GM21723 (cell line): ENCODE results near the gene HIVEP2.
A peak's percentile ranks its signal among the peaks of the same experiment; 100 is the strongest.

Experiments used
- ATAC-seq: cut with Tn5 transposase; IDR thresholded peaks from one replicate; pipeline ENCODE4 v1.9.1; 2021; ENCODE audit warnings: mild to moderate bottlenecking, moderate library complexity; ENCODE audit not compliant: unreplicated experiment

Gene HIVEP2

DNA sequence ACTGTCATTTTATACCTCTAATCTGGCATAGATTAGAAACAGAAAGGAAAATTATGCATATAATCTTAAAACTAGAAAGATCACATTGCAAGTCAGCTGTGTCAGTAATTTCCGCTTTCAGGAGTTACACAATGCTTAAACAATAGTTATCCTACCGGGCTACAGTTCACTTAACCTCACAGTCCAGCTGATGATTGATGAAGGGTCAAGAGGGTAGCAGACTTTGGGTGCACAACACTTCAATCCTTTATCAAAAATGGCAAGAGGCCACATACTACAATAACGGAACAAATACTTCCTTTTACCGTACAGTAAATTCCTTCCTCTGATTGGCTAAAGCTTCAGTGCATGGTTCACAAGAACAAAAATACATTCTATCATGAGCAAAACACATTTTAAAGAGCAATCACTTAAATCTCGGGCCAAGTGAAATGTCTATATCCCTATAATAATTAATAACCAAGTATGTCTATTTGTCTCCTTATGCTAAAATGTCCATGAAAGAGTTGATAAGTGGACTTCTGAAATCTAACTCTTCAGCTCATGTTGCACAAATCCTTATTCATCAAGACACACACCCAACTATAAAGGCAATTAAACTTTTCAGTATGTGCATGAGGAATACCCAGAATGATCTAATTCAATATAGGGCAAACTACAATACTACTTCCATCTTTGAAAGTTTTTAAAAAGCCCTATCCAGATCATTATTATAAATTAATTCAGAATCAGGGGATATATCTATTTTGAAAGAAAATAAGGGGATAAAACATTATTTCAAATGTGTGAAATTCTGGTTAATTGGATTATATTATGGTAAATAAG lies 76.8 kb downstream of the HIVEP2 start:
- ATAC-seq = no peak

DNA sequence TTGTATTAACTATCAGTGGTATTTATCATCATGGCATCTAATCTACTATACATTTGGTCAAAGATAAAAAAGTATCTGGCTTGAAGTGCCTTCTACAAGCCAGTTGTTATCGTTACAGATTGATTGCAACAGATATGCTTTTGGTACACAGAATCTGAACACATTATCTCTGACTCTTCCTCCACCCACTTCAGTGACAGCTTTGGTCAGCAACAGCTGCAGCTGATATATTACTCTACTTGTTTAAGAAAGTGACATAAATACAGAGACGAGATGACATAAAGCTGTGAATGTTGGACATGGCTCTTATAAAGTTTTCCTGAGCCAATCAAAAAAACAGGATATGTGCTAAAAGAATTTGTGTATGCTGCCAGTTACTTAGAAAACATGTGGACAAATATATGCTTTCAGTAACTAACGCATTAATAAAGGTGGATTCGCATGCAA lies 77.6 kb downstream of the HIVEP2 start:
- no peak for ATAC-seq

GRCh38 chr6:142863981-142864380 lies 81.0 kb downstream of the HIVEP2 start:
- no peak for ATAC-seq

DNA sequence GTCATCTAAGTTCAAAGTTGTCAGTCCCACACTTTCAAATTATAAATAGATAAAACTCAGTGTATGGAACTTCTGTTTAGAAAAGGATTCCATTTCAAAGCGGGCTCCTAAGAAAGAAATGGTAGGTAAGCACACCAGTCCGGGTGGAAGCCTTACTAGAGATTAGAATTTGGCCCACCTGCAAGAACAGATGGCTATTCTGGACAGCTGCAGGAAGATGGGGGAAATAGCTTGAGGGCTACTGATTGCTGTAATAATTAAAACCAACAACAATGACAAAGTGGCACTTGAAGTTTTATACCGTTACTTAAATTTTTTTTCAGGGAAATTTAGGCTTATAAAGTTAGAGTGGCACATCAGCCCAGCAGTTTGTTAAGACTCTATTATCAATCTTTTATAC lies 83.3 kb downstream of the HIVEP2 start:
- no peak for ATAC-seq

GRCh38 chr6:142860498-142860897 lies 84.5 kb downstream of the HIVEP2 start:
- no peak for ATAC-seq

DNA sequence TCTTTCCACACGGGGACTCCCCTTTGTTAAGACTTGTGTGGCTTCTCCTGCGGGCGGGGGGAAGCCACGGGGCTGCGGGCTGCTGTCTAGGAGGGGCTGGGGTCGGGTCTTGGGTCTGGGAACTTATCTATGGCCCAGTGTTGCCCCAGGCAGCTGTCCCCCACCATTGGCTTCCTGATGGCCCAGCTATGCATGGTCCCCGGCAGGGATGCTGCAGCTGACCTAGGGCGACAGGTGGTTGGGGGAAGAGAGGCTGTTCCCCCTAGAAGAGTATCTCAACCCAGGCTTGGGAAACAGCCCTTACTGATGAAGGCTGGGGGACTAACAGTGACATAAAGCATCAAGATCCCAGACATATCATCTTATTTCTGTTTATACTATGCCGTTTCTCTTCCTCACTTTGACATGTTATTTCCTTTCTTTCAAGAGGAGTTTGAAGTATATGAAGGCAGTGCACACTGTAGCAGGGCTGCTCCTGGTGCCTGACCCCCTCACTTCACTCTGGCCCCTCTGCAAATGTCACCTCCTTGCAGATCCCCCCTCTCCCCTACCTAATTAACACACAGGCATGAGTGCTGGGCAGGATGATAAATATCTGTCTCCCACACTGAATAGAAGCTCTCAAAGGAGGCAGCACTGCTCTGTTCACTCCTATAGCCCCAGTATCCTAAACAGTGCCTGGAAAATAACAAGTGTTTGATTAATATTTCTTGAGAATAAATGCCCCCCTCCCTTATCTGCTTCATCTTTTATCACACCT lies 87.0 kb downstream of the HIVEP2 start:
- peak; percentile 21 for ATAC-seq

GRCh38 chr6:142857233-142857761 lies 87.7 kb downstream of the HIVEP2 start:
- peak; percentile 55 for ATAC-seq

DNA sequence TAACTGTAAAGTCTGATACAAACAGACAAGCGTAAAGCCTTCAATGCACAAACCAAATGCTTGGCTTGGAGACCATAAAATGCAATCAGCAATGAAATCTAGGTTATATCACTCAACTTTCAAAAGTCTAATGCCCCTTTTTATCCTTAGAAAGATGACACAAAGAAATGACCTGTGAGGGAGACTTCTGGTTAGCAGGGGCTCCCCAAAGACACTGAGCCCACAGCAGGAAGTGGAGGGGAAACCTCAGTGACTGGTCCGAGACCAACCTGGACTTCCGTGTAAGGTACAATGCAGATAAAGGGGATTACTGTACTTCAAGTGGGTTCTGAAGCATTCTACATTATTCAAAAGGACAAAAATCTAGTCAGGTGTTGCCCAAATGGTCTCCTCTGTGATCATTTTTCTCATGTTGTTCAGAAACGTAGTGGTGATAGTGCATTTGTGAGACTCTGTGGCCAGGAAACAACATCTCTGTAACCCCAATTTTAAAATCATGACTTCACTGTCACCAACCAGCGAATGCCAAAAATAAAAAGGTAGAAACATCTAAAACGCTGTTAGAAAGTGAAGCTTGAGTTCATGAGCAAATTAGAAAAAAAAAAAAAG lies 88.2 kb downstream of the HIVEP2 start:
- ATAC-seq = peak; percentile 67

GRCh38 chr6:142855893-142856623 lies 88.9 kb downstream of the HIVEP2 start:
- ATAC-seq = peak; percentile 21

DNA sequence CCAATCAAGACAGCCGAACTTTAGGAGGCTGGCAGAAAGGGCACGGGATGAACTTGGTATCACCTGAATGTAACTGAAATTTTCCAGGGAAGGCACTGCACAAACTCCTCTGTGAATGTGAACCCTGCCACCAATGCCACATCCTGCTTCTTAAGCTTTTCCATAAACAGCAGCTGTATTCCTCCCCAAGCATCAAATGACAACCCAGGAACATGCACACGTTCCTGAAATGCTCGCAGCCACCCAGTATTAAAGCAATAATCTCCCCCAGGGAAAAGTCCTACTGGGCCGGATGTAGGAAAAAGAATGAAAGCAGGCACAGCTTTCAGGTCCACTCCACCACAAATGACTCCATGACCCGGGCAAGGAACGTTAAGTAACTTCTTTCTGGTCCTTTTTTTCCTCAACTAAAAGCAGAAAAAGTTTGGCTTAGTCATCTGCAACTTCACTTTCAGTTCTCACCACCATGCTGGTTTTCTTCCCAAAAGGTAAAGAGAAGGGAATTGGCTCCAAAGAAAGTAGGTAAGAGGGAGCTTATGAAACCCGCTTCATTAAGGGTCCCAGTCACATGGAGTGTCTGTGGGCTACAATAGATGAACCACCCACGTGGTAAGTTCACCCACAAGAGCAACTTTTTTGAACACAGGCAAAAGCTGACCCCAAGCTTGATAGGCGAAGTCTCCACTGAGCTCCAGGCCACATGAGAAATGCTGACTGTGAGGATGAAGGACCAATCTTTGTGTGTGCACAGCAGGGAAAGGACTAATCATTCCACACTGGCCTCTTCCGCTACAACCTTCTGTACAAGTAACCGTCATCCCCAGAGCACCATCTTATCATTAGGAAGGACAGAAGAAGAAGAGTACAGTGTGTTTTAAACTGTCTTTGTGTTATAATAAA lies 90.1 kb downstream of the HIVEP2 start:
- no peak for ATAC-seq

GRCh38 chr6:142853244-142854180 lies 91.5 kb downstream of the HIVEP2 start:
- no peak for ATAC-seq

DNA sequence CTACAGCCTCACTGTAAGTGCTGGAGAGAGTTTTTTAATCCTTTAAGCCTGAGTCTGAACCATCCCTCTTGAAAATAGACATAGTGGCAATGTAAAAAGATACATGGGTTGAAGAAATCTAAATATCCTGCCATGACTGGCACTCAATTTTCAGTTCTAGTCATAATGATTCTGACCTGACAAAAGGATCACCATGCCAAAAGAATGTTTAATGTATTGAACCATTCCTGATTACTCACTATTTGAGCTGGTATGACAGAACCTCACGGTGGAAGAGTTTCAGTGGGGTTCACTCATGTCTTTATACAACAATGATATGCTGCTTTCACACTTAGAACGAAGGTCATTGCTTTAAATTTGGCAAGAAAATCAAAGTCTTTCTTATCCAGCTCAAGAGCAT lies 93.4 kb downstream of the HIVEP2 start:
- no peak for ATAC-seq

GRCh38 chr6:142850679-142851423 lies 94.1 kb downstream of the HIVEP2 start:
- ATAC-seq = peak; percentile 55

GRCh38 chr6:142848976-142849375 lies 96.0 kb downstream of the HIVEP2 start:
- no peak for ATAC-seq

DNA sequence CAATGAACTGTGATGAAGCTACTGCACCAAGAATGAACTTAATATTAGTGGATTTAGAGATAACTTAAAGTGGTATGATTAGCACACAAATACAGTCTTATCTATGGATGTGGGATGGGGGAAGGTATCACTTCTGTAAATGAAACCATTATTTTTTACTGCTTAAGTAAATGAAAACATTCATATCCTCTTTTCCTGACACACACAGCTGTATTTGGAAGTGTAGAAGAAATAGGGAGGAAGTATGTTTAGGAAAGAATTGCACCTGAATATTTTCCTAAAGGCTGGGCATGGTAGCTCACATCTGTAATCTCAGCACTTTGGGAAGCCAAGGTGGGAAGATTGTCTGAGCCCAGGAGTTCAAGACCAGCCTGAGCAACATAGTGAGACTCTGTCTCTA lies 96.8 kb downstream of the HIVEP2 start:
- no peak for ATAC-seq

DNA sequence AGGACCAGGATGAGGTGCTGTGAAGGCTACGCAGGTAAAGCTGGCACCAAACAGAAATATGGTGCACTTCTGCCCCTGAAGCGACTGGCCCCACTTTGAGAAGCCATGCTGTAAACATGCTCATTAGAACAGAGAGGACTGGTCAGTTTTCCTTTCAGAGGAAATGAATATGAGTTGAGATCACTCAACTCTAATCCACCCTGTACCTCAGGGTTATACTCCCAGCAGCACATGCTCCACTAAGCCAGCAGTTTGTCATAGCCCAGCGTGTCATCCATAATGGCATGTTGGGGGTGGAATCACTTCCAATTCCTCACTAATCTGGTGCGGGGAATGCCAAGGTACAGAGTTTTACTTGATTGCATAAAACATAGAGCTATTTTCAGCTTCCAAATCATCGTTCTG lies 98.1 kb downstream of the HIVEP2 start:
- ATAC-seq = no peak

- ATAC-seq = no peak
These were observed 98.5 kb downstream of the HIVEP2 start for GRCh38 chr6:142846459-142846831.
